Stomach smooth muscle (tissue), 2 donors: ENCODE data around the gene POLR3E.

Experiments used
- H3K27ac ChIP-seq: one replicate; pipeline ENCODE4 v1.7.0; 2013; ENCODE audit warnings: mild to moderate bottlenecking, low read length, inconsistent platforms
- H3K27me3 ChIP-seq, 2 donors: one replicate each; pipeline ENCODE4 v1.7.0; 2013; ENCODE audit warnings: low read length in 2 of 2; ENCODE audit not compliant: insufficient read depth in 2 of 2, control insufficient read depth in 1 of 2
- H3K36me3 ChIP-seq, 2 donors: one replicate each; pipeline ENCODE4 v1.7.0; 2013; ENCODE audit warnings: low read length in 2 of 2; ENCODE audit not compliant: control insufficient read depth in 2 of 2, insufficient read depth in 2 of 2
- H3K4me1 ChIP-seq: one replicate; pipeline ENCODE4 v1.7.0; 2013; ENCODE audit warnings: low read length; ENCODE audit not compliant: control insufficient read depth, insufficient read depth
- H3K4me3 ChIP-seq, 2 donors: one replicate each; pipeline ENCODE4 v1.7.0; 2013; ENCODE audit warnings: low read length in 2 of 2
- H3K9ac ChIP-seq, 2 donors: one replicate each; pipeline ENCODE4 v1.7.0; 2013; ENCODE audit warnings: low read length in 2 of 2, mild to moderate bottlenecking in 1 of 2
- H3K9me3 ChIP-seq, 2 donors: one replicate each; pipeline ENCODE4 v1.7.0; 2013; ENCODE audit warnings: low read length in 2 of 2; ENCODE audit not compliant: control insufficient read depth in 2 of 2
- donor health status: healthy.
- donor health status: Pancreatic carcinoma.

The POLR3E gene

DNA sequence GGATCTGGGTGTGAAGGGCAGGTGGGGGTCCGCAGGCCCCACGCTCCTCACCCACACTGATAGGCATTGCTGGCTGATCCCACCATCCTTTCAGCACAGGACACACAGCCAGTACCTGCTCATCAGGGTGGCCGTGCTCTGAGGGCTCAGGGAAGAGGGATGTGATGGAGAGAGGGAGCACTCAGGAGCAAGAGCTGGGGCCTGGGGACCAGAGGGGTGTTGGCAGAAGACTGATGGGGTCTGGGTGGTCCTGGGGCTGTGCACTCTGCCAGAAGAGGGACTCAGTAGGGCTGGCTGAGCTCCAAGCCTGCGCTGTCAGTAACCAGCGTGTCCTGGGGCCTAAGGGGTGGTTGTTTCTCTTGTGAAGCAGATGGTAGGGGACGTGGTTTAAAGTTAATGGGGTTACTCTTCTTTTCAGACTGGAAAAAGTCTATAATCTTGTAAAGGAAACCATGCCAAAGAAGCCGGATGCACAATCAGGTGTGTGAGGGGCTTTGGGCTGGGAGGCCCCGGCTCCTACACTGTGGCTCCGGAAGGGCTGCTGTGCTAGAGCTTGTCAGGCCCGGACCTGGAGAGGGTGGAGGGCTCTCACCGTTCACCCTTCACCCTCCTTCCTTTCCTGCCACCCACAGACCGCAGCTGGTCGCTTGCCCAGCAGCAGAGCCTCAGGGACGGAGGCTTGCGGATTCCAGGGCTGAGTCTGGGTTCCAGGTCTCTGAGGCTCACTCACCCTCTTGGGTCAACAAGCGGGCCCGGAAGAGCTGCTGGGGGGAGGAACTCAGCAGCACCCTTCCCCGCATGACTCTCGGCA is 27.8 kb downstream of the POLR3E start:
- Histone ChIP-seq H3K36me3 (peaks cover 47% of the 10 kb centered on the region in 2 donors), H3K9me3 (no peaks in the 10 kb centered on the region), H3K4me1 (peaks cover 8% of the 10 kb centered on the region), H3K4me3 (no peak overlapping the region), H3K27me3 (no peaks in the 10 kb centered on the region), H3K27ac (no peak overlapping the region), H3K9ac (no peak overlapping the region)

DNA sequence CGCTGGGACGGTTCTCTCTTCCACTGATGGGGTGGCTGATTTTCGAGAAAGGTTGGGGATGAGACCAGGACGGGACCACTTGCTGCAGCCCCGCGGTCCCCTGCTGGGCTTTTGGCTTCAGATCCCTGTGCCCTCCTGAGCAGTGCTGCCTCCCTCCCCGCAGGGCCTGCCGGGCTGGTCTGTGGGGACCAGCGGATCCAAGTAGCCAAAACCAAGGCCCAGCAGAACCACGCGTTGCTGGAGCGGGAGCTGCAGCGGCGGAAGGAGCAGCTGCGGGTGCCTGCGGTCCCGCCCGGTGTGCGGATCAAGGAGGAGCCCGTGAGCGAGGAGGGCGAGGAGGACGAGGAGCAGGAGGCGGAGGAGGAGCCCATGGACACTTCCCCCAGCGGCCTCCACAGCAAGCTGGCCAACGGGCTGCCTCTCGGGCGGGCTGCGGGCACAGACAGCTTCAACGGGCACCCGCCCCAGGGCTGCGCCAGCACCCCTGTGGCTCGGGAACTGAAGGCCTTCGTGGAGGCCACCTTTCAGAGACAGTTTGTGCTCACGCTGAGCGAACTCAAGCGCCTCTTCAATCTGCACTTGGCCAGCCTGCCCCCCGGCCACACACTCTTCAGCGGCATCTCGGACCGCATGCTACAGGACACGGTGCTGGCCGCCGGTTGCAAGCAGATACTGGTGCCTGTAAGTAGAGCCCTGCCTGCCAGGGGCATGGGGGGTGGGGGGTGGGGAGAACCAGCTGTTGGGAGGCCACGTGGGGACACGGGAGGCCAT is 28.6 kb downstream of the POLR3E start:
- Histone ChIP-seq H3K36me3 (peaks cover 44 to 47% of the 10 kb centered on the region in 2 donors), H3K4me1 (peaks cover 10% of the 10 kb centered on the region), H3K9me3 (no peaks in the 10 kb centered on the region), H3K27me3 (no peaks in the 10 kb centered on the region), H3K9ac (no peak overlapping the region), H3K4me3 (no peak overlapping the region), H3K27ac (no peak overlapping the region)

DNA sequence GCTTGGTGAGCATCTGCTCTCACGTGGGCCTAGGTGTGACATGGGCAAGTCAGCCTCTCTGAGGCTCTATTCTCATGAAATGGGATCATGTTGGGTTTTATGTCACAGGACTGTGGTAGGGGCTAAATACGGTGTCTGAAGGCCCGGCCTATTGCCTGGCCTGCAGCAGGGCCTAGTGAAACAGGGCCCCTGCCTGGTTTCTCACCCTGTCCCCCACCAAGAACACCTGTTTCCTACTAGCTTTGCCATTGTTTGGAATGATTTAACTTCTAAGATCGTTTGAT is 29.1 kb downstream of the POLR3E start:
- Histone ChIP-seq H3K27me3 (no peaks in the 10 kb centered on the region), H3K4me1 (peaks cover 9% of the 10 kb centered on the region), H3K9me3 (no peaks in the 10 kb centered on the region), H3K9ac (no peak overlapping the region), H3K27ac (no peak overlapping the region), H3K4me3 (no peak overlapping the region), H3K36me3 (peaks cover 44 to 45% of the 10 kb centered on the region in 2 donors)

DNA sequence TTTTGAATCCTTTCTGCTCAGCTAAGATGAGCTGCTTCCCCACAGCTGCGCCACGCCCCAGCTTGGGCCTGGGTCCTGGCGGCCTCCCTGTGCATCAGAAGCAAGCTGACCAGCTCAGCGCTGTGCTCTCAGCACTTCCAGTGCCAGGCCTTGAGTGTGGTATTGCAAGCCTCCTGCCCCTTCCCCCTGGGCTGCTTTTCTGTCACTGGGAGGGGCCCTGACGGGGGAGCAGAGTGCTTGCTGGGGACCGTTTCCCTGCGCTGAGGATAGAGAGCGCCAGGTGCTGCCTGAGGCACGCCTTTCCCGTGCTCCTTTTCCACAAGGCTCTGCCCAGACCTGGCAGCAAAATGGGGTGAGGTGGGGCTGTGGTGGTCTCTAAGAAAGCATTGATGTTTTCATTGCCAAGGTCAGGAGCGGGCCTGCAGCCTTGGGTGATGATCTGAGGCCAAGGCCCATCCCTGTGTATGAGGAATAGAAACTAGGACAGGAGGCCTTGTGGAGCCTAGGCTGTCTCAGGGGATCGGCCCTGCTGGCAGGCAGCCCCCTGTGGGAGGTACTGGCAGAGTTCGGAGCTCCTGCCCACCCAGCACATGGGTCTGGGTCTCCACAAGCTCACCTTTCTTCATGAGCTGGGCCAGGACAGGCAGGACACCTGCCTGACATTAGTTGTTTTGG is 29.7 kb downstream of the POLR3E start:
- Histone ChIP-seq H3K27ac (no peak overlapping the region), H3K36me3 (peaks cover 44 to 46% of the 10 kb centered on the region in 2 donors), H3K9ac (no peak overlapping the region), H3K27me3 (no peaks in the 10 kb centered on the region), H3K4me3 (no peak overlapping the region), H3K9me3 (no peaks in the 10 kb centered on the region), H3K4me1 (peaks cover 3% of the 10 kb centered on the region)

DNA sequence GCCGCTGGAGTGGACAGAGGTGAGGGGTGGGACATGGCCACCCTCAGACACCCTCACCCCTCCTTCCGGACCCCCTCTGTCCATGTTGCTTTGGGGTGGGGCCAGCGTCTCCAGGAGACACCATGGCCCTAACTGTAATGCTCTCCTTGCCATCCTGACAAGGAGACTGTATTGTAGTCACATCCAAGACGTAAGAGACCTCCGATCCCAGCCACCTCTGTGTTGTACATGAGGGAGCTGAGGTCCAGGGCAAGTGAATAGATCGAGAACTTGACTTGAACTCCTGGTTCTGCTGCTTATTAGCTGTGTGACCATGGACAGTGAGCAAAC is 30.2 kb downstream of the POLR3E start:
- no peak overlapping the region for H3K27ac ChIP-seq
- no peak overlapping the region for H3K9ac ChIP-seq
- H3K27me3 ChIP-seq = no peaks in the 10 kb centered on the region
- H3K4me3 ChIP-seq = no peak overlapping the region
- peaks cover 3% of the 10 kb centered on the region for H3K4me1 ChIP-seq
- H3K36me3 ChIP-seq = peaks cover 44 to 51% of the 10 kb centered on the region in 2 donors
- no peaks in the 10 kb centered on the region for H3K9me3 ChIP-seq

DNA sequence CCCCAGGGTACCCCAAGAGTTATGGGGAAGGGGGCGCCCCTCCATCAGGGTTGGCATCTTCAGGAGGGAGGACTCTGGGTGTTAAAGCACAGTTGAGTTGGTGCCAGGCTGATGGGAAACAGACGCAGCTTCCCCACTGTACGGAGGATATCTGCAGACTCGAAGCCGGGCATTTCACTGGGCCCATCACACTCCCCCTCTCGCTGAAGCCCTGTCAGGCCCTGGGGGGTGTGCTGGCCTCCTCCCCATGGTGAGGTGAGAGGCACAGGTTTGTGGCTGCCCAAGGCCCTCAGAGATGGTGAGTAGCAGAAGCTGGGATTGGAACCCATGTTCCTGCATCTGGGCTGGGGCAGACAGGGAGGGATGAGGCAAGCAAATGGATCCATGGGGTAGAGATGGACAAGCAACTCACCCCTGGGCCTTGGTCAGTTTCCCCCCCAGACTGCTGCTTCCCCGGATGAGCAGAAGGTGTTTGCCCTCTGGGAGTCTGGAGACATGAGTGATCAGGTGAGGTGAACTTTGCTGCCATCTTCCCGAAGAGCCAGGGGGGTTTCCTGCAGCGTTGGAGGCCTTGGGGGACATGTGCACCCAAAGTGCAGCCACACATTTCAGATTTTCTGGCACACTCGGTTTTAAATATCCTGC is 31.0 kb downstream of the POLR3E start:
- no peak overlapping the region for H3K9ac ChIP-seq
- no peak overlapping the region for H3K27ac ChIP-seq
- no peaks in the 10 kb centered on the region for H3K27me3 ChIP-seq
- H3K4me3 ChIP-seq = no peak overlapping the region
- peaks cover 42 to 51% of the 10 kb centered on the region in 2 donors for H3K36me3 ChIP-seq
- H3K4me1 ChIP-seq = peaks cover 3% of the 10 kb centered on the region
- H3K9me3 ChIP-seq = no peaks in the 10 kb centered on the region

DNA sequence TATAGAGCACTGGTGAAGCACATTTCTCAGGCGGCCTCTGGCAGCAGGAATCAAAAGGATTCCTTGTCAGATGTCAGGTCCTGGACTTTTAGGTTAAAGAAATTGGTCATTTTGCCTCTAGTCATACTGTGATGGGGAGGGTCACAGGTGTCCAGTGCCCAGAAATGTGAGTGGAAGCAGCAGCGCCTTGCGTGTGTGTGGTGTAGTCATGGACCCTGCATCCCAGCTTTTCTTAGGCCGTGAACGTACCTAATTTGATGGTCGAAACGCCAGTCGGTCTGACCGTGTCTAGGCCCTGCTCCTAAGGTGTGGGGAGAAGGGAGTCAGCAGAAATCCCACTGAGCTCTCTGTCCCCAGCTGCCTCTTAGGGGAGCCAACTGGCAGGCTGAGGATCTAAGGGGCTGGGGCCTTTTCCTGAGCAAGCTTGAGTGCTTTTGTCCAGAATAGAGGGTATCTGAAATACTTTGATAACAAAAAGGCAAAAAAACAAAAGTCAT is 32.0 kb downstream of the POLR3E start:
- Histone ChIP-seq H3K4me3 (no peak overlapping the region), H3K9me3 (no peaks in the 10 kb centered on the region), H3K27me3 (no peaks in the 10 kb centered on the region), H3K27ac (no peak overlapping the region), H3K4me1 (peaks cover 3% of the 10 kb centered on the region), H3K9ac (no peak overlapping the region), H3K36me3 (peaks cover 50 to 59% of the 10 kb centered on the region in 2 donors)

DNA sequence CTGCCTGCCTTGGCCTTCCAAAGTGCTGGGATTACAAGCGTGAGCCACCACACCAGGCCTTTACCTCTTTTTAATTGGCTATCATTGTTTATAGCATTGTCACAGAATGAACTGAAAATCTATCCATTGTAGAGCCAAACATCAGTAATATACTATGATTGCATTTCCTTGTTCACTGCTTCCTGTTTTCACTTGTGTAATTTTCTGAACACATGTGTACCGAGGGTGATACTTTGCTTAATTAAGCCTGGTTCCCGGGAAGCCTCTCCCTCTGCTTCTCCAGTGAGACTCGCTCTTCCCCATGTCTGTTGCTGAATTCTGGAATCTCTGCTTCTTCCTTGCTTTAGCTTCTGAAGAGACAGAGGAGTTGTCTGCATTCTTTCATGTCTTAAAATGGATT is 33.1 kb downstream of the POLR3E start:
- peaks cover 52 to 59% of the 10 kb centered on the region in 2 donors for H3K36me3 ChIP-seq
- H3K27ac ChIP-seq = no peak overlapping the region
- no peak overlapping the region for H3K9ac ChIP-seq
- H3K4me3 ChIP-seq = no peak overlapping the region
- no peaks in the 10 kb centered on the region for H3K9me3 ChIP-seq
- no peaks in the 10 kb centered on the region for H3K27me3 ChIP-seq
- peaks cover 3% of the 10 kb centered on the region for H3K4me1 ChIP-seq

DNA sequence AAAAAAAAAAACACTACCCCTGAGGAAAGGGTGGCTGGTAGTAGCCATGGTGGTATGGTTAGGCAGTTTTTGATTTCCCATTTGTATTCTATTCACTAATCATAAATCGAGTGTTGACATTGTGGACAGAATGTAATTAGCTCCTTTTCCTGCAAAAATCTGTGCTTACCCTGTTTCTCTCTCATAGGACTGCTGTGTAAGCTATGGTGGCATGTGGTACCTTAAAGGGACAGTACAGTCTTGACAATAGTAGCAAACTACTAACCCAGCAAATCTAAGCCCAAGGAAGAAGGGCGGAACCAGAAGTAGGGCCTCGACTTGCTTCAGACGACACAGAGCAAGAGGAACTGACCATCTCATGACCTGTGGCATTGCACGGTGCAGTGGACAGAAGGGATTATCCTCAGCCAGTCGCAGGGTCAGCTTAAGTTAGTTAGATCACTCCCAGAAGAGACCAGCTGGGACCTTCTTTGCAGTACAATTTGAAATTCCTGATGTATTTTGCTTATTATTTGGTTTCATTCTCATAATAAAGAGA is 36.3 kb downstream of the POLR3E start:
- no peak overlapping the region for H3K9ac ChIP-seq
- peaks cover 38 to 40% of the 10 kb centered on the region in 2 donors for H3K36me3 ChIP-seq
- H3K27ac ChIP-seq = no peak overlapping the region
- H3K27me3 ChIP-seq = no peaks in the 10 kb centered on the region
- H3K4me3 ChIP-seq = no peak overlapping the region
- peaks cover 3% of the 10 kb centered on the region for H3K4me1 ChIP-seq
- no peaks in the 10 kb centered on the region for H3K9me3 ChIP-seq

DNA sequence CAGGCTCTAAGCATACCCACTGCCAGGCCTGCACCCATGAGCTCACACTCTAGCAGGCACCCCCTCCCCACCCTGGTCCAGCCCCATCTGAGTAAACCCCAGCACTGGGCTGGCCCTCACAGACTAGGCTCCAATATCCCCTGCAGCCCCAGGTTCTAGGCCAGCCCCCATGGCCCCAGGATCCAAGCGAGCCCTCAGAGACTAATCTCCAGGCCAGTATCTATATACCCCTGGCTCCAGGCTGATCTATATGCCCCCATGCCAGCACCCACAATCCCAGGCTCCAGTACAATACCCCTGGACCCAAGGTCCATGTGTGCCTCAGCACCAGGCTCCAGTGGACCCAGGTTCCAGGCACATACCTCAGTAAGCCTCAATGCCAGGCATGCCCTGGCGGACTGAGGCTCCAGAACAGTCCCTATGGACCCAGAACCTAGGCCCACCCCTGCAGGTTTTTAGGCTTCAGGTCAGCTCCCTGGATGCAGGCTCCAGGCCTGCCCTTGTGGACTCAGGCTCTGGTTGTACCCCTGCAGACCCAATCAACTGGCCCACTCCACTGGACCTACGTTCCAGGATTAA is 38.5 kb downstream of the POLR3E start:
- no peaks in the 10 kb centered on the region for H3K27me3 ChIP-seq
- H3K4me1 ChIP-seq = no peaks in the 10 kb centered on the region
- peaks cover 35 to 39% of the 10 kb centered on the region in 2 donors for H3K36me3 ChIP-seq
- H3K27ac ChIP-seq = no peak overlapping the region
- H3K9me3 ChIP-seq = no peaks in the 10 kb centered on the region
- no peak overlapping the region for H3K4me3 ChIP-seq
- no peak overlapping the region for H3K9ac ChIP-seq
